Upper lobe of right lung (tissue), 1 donor: ENCODE data around the gene CASP14. TPM values are rescaled to one million over a fixed set of nuclear protein-coding genes. Genes with fewer than 3 reads are reported as not detected.
"Not testable (repeated sequence)": the region's sequence is repeated elsewhere in the genome, so short reads cannot be mapped to it uniquely, and the experiment has no call there.

ENCODE experiments used
- ATAC-seq: fragments of 200-7000 bp; cut with Tn5 transposase; one replicate; pipeline ENCODE4 v1.9.1; 2020; ENCODE audit warnings: mild to moderate bottlenecking, moderate library complexity
- DNase-seq: peaks from one replicate; pipeline ENCODE4 v3.0.0-alpha.2; 2020
- H3K27ac ChIP-seq: fragments of 200-600 bp; one replicate; pipeline ENCODE4 v1.8.0; 2022
- H3K27me3 ChIP-seq: fragments of 200-600 bp; one replicate; pipeline ENCODE4 v1.8.0; 2022; ENCODE audit warnings: mild to moderate bottlenecking
- H3K36me3 ChIP-seq: fragments of 200-600 bp; one replicate; pipeline ENCODE4 v1.8.0; 2022
- H3K4me1 ChIP-seq: fragments of 200-600 bp; one replicate; pipeline ENCODE4 v1.8.0; 2022
- H3K4me3 ChIP-seq: fragments of 200-600 bp; one replicate; pipeline ENCODE4 v1.8.0; 2022; ENCODE audit warnings: mild to moderate bottlenecking
- H3K9me3 ChIP-seq: fragments of 200-600 bp; one replicate; pipeline ENCODE4 v1.8.0; 2022
- intact Hi-C: fragments of 100-400 bp; cut with DNase I; formaldehyde crosslinking; loops from one replicate; pipeline ENCODE4 v1.11.0; 2022
- long read RNA-seq: library from polyadenylated mRNA; unstranded; transcript quantifications from one replicate; pipeline ENCODE4 v2.0.0, GENCODE V29; 2021
- total RNA-seq: library from RNA; stranded (reverse); fragmentation: NEBNext Ultra II Directional; extraction: Animal tissue kit (Norgen Biotek cat#: 25700); gene quantifications from one replicate; pipeline ENCODE4 v1.2.1, GENCODE V29; 2021
- TF ChIP-seq, protein P1 (sequence below): fragments of 200-600 bp; IDR thresholded peaks from one replicate; pipeline ENCODE4 v1.8.0; 2022; ENCODE audit warnings: antibody characterized with exemption
- donor health status: DM: no; HTN: yes; CAD: no; lungs with severe emphysema.

The CASP14 gene, protein sequence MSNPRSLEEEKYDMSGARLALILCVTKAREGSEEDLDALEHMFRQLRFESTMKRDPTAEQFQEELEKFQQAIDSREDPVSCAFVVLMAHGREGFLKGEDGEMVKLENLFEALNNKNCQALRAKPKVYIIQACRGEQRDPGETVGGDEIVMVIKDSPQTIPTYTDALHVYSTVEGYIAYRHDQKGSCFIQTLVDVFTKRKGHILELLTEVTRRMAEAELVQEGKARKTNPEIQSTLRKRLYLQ
- total RNA-seq, result not detected
- long read RNA-seq, result 0 reads

DNA sequence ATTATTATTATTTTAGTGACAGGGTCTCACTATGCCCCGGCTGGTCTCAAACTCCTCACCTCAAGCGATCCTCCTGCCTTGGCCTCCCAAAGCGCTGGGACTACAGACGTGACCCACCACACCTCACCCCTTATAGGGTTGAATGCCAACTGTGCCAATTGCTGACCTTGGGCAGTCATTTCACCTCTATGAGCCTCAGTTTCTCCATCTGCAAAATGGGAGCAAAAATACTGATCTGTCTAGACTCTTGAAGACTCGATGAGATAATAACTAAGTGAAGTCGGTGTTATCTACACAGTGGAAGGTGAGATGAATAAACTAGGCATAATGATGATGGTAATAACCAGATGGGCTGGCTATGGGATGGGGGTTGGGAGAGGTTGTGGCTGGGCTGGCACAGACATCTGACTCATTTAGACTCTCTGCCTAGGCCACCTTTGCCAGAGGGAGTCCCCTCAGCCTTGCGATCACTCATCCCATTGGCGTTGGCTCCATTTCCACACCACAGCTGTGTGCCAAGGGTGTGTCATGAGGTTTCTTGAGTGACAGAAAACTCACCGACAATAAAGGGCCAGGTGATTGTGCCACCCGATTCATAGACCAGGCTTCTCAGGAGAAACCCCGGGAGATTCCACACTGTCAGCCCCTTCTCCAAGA lies at the start of gene CASP14:
CASP14 (plus strand) TSS at position 596 of the 657 bp plus-strand sequence. CDS start 2,772 bp downstream, outside the sequence.
- Histone ChIP-seq H3K27me3 (peaks cover 5% of the 10 kb centered on the region), H3K27ac (no peak within 1 kb of the TSS), H3K36me3 (no peaks in the 10 kb centered on the region), H3K9me3 (no peaks in the 10 kb centered on the region), H3K4me1 (no peaks in the 10 kb centered on the region), H3K4me3 (no peak within 1 kb of the TSS)
- intact Hi-C loops, result no loop called here
- DNase-seq, result no peak
- ATAC-seq, result no peak
- TF ChIP-seq, protein P1, sequence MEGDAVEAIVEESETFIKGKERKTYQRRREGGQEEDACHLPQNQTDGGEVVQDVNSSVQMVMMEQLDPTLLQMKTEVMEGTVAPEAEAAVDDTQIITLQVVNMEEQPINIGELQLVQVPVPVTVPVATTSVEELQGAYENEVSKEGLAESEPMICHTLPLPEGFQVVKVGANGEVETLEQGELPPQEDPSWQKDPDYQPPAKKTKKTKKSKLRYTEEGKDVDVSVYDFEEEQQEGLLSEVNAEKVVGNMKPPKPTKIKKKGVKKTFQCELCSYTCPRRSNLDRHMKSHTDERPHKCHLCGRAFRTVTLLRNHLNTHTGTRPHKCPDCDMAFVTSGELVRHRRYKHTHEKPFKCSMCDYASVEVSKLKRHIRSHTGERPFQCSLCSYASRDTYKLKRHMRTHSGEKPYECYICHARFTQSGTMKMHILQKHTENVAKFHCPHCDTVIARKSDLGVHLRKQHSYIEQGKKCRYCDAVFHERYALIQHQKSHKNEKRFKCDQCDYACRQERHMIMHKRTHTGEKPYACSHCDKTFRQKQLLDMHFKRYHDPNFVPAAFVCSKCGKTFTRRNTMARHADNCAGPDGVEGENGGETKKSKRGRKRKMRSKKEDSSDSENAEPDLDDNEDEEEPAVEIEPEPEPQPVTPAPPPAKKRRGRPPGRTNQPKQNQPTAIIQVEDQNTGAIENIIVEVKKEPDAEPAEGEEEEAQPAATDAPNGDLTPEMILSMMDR, result no peak

DNA sequence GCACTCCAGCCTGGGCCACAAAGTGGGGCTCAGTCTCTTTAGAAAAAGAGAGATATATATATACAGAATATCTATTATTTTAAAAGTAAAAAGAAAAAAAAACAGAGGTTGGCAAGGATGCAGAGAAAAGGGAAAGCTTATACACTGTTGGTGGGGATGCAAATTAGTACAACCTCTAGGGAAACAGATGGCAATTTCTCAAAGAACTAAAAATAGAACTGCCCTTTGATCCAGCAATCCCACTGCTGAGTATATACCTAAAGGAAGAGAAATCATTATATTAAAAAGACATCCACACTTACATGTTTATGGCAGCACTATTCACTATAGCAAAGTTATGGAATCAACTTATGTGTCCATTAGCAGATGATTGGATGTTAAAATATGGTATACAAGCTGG lies 41.0 kb upstream of the CASP14 start:
- Histone ChIP-seq H3K27me3 (peaks cover 23% of the 10 kb centered on the region), H3K36me3 (no peaks in the 10 kb centered on the region), H3K9me3 (no peaks in the 10 kb centered on the region), H3K4me1 (no peaks in the 10 kb centered on the region), H3K4me3 (no peak overlapping the region), H3K27ac (no peak overlapping the region)
- TF ChIP-seq, protein P1, result no peak
- intact Hi-C loops, result no loop called here
- no peak for ATAC-seq
- DNase-seq, result no peak

DNA sequence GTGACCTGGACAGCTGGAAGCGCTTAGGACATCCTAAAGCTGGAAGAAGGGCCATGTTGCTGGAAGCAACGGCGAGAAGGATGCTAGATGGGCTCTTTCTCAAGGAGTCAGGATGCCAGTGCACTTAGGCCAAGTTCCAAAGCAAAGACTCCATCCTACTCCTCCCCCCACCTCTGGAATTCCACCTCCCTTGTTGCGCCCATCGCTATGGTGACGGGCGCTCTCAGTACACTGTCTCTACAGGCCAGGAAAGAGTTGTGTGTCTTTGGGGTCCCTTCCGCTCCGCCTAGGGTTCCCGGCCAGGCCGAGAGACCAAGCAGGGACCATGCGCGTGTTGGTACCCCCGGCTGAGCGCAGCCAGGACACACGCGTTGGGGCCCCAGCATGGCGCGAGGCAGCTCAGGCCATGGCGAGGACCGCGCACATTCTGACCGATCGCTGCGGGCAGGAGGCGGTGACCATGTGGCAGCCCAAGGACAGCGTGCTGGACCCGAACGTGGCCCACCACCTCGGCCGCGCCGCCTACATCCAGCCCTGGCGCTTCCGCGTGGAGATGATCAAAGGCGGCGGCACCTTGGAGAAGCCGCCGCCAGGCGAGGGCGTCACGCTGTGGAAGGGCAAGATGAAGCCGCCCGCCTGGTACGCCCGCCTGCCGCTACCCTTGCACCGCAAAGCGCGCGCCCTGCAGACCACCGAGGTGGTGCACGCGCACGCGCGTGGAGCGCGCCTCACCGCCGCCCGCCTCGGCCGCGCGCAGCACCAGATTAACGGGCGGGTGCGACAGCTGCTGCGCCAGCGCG lies 38.6 kb upstream of the CASP14 start:
- H3K27ac ChIP-seq, result no peak overlapping the region
- H3K27me3 ChIP-seq, result peaks cover 33% of the 10 kb centered on the region
- intact Hi-C loops, result no loop called here
- no peak overlapping the region for H3K4me3 ChIP-seq
- TF ChIP-seq, protein P1, result no peak
- H3K9me3 ChIP-seq, result no peaks in the 10 kb centered on the region
- H3K36me3 ChIP-seq, result no peaks in the 10 kb centered on the region
- DNase-seq (no peak), ATAC-seq (no peak)
- H3K4me1 ChIP-seq, result no peaks in the 10 kb centered on the region

DNA sequence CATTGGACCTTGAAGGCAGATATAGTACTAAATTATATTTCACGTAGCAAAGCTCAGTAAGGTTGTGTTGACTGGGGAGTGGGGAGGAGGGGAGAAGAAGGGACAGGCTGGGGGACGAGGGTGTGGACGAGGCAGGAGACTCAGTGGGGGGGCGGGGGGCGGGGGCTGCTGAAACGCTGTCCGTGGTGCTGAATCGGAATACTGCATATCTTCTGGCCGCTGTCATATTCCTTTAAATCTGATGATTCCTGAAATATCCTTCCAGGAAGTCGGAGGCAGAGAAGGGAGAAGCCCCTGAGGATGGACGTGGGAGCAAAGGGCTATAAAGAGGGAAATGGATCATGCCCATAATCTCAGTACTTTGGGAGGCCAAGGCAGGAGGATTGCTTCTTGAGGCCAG lies 34.7 kb upstream of the CASP14 start:
- Histone ChIP-seq H3K36me3 (no peaks in the 10 kb centered on the region), H3K4me3 (no peak overlapping the region), H3K27ac (no peak overlapping the region), H3K4me1 (no peaks in the 10 kb centered on the region), H3K9me3 (no peaks in the 10 kb centered on the region), H3K27me3 (peaks cover 26% of the 10 kb centered on the region)
- no peak for DNase-seq
- intact Hi-C loops, result no loop called here
- TF ChIP-seq, protein P1, result no peak
- no peak for ATAC-seq

DNA sequence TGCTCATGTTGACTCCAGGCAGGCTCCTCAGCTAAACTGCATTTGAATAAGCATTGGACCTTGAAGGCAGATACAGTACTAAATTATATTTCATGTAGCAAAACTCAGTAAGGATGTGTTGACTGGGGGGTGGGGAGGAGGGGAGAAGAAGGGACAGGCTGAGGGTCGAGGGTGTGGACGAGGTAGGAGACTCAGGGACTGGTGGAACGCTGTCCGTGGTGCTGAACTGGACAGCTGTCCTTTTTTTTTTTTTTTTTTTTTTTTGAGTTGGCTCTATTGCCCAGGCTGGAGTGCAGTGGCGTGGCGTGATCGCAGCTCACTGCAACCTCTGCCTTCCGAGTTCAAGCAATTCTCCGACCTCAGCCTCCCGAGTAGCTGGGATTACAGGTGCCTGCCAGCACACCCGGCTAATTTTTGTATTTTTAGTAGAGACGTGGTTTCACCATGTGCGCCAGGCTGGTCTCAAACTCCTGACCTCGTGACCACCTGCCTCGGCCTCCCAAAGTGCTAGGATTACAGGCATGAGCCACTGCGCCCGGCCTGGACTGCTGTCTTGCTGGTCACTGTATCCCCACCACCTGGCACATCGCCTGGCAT lies 33.2 kb upstream of the CASP14 start:
- Histone ChIP-seq H3K4me1 (no peaks in the 10 kb centered on the region), H3K9me3 (no peaks in the 10 kb centered on the region), H3K27ac (no peak overlapping the region), H3K27me3 (peaks cover 14% of the 10 kb centered on the region), H3K4me3 (no peak overlapping the region), H3K36me3 (no peaks in the 10 kb centered on the region)
- ATAC-seq (no peak), DNase-seq (no peak)
- intact Hi-C loops, result no loop called here
- TF ChIP-seq, protein P1, result no peak

DNA sequence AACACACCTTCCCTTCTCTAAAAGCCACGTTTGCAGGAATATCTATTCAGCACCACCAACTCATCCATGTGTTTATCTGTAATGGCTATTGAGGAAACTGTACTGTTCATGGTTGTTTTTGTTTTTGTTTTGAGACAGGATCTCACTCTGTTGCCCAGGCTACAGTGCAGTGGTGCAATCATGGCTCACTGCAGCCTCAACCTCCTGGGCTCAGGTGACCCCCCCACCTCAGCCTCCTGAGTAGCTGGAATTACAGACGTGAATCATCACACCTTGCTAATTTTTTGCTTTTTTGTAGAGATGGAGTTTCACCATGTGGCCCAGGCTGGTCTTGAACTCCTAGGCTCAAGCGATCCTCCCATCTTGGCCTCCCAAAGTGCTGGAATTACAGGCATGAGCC lies 30.4 kb upstream of the CASP14 start:
- not testable (repeated sequence) for H3K27ac ChIP-seq, H3K9me3 ChIP-seq, H3K36me3 ChIP-seq

More for the DNA sequence above, 30.4 kb upstream of the CASP14 start:
- DNase-seq, H3K4me1 ChIP-seq, intact Hi-C loops, H3K4me3 ChIP-seq, ATAC-seq: not testable (repeated sequence)
- peaks cover 19% of the 10 kb centered on the region for H3K27me3 ChIP-seq
